ENCODE data around the gene MRPL30.

DNA sequence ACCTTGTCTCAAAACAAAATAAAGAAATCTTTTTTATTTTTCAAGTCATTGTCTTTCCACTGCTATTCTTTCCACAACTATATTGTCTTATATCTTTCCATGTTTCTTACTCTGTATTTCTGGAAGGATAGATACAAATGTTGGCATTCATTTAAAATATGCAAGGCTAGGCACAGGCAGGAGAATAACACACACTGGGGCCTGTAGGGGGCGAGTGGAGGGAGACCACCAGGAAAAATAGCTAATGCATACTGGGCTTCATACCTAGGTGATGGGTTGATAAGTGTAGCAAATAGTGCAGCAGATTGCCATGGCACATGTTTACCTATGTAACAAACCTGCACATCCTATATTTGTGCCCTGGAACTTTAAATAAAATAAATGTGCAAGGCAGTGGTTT, 9.6 kb downstream of the MRPL30 start:
- TF ChIP-seq, protein P1, sequence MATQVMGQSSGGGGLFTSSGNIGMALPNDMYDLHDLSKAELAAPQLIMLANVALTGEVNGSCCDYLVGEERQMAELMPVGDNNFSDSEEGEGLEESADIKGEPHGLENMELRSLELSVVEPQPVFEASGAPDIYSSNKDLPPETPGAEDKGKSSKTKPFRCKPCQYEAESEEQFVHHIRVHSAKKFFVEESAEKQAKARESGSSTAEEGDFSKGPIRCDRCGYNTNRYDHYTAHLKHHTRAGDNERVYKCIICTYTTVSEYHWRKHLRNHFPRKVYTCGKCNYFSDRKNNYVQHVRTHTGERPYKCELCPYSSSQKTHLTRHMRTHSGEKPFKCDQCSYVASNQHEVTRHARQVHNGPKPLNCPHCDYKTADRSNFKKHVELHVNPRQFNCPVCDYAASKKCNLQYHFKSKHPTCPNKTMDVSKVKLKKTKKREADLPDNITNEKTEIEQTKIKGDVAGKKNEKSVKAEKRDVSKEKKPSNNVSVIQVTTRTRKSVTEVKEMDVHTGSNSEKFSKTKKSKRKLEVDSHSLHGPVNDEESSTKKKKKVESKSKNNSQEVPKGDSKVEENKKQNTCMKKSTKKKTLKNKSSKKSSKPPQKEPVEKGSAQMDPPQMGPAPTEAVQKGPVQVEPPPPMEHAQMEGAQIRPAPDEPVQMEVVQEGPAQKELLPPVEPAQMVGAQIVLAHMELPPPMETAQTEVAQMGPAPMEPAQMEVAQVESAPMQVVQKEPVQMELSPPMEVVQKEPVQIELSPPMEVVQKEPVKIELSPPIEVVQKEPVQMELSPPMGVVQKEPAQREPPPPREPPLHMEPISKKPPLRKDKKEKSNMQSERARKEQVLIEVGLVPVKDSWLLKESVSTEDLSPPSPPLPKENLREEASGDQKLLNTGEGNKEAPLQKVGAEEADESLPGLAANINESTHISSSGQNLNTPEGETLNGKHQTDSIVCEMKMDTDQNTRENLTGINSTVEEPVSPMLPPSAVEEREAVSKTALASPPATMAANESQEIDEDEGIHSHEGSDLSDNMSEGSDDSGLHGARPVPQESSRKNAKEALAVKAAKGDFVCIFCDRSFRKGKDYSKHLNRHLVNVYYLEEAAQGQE (IDR thresholded peaks at IDR 0.05; ENCODE audit: insufficient read depth in 1 of 2, low read depth in 2 of 2, low read length in 2 of 2): no peak
- TF ChIP-seq SIN3A (IDR thresholded peaks at IDR 0.05; ENCODE audit: borderline replicate concordance, insufficient read depth, low read length) (no peak), POLR2AphosphoS5 (IDR thresholded peaks at IDR 0.05; ENCODE audit: low read depth, low read length) (no peak), TAF1 (IDR thresholded peaks at IDR 0.05; ENCODE audit: borderline replicate concordance, insufficient read depth, low read length) (no peak)

Measured in PFSK-1 (cell line).